MM.1S (cell line): ENCODE data around the gene KCNK7.
"Not testable (repeated sequence)": the region's sequence is repeated elsewhere in the genome, so short reads cannot be mapped to it uniquely, and the experiment has no call there.

Experiments
- DNase-seq: peaks from one replicate; pipeline ENCODE4 v3.0.0-alpha.2; 2015
- H2AFZ ChIP-seq: fragments of 300-600 bp; sonication (generic); 2 replicates; pipeline ENCODE4 v1.6.0; 2016; ENCODE audit warnings: antibody characterized with exemption, low read length
- H3F3A ChIP-seq: fragments of 300-600 bp; sonication (generic); 2 replicates; pipeline ENCODE4 v1.6.1; 2016; ENCODE audit warnings: mild to moderate bottlenecking, antibody characterized with exemption, low read length, moderate library complexity, mixed read lengths; ENCODE audit not compliant: insufficient read depth
- H3K27ac ChIP-seq: fragments of 300-600 bp; sonication (generic); 2 replicates; pipeline ENCODE4 v1.5.1; 2016; ENCODE audit warnings: mild to moderate bottlenecking, low read length
- H3K27me3 ChIP-seq: fragments of 300-600 bp; sonication (generic); replicated peaks from 2 replicates; pipeline ENCODE4 v1.6.0; 2016; ENCODE audit warnings: low read length; ENCODE audit not compliant: insufficient read depth
- H3K36me3 ChIP-seq: fragments of 300-600 bp; sonication (generic); replicated peaks from 2 replicates; pipeline ENCODE4 v1.6.1; 2016; ENCODE audit warnings: mild to moderate bottlenecking, low read length, mixed read lengths; ENCODE audit not compliant: insufficient read depth
- H3K4me1 ChIP-seq: fragments of 300-600 bp; sonication (generic); 2 replicates; pipeline ENCODE4 v1.6.1; 2016; ENCODE audit warnings: low read length, mixed read lengths
- H3K4me2 ChIP-seq: fragments of 300-600 bp; sonication (generic); 2 replicates; pipeline ENCODE4 v1.6.0; 2016; ENCODE audit warnings: low read depth, low read length
- H3K4me3 ChIP-seq: fragments of 300-600 bp; sonication (generic); 2 replicates; pipeline ENCODE4 v1.5.1; 2016; ENCODE audit warnings: low read length, mixed read lengths
- H3K79me2 ChIP-seq: fragments of 300-600 bp; sonication (generic); 2 replicates; pipeline ENCODE4 v1.6.1; 2016; ENCODE audit warnings: mixed run types, low read length, mixed read lengths
- H3K9ac ChIP-seq: fragments of 300-600 bp; sonication (generic); 2 replicates; pipeline ENCODE4 v1.6.1; 2016; ENCODE audit warnings: low read length, mixed read lengths
- H3K9me2 ChIP-seq: fragments of 300-600 bp; sonication (generic); replicated peaks from 2 replicates; pipeline ENCODE4 v1.6.1; 2016; ENCODE audit warnings: mild to moderate bottlenecking, low read length, mixed read lengths; ENCODE audit not compliant: insufficient read depth
- H3K9me3 ChIP-seq: fragments of 300-600 bp; sonication (generic); replicated peaks from 2 replicates; pipeline ENCODE4 v1.6.1; 2016; ENCODE audit warnings: mild to moderate bottlenecking, low read length, mixed read lengths; ENCODE audit not compliant: insufficient read depth
- H4K20me1 ChIP-seq: fragments of 300-600 bp; sonication (generic); 2 replicates; pipeline ENCODE4 v1.6.1; 2016; ENCODE audit warnings: mild to moderate bottlenecking, low read length, moderate library complexity, mixed read lengths; ENCODE audit not compliant: insufficient read depth
- CTCF ChIP-seq: fragments of 300-600 bp; sonication (generic); IDR thresholded peaks from 2 replicates; pipeline ENCODE4 v1.5.1; 2016; ENCODE audit warnings: antibody characterized with exemption, low read length, mixed read lengths
- EZH2 ChIP-seq: fragments of 300-600 bp; sonication (generic); optimal IDR thresholded peaks from 2 replicates; pipeline ENCODE3; 2017; ENCODE audit warnings: low read depth, mild to moderate bottlenecking, antibody characterized with exemption, low read length, mixed read lengths
- EZH2phosphoT487 ChIP-seq: fragments of 300-600 bp; sonication (generic); IDR thresholded peaks from 2 replicates; pipeline ENCODE4 v1.6.1; 2018; ENCODE audit warnings: antibody characterized with exemption, low read length

The KCNK7 gene

GRCh38 chr11:65639623-65640482 is 44.3 kb upstream of the KCNK7 start:
- Histone ChIP-seq H3K4me3 (no peak overlapping the region), H3K36me3 (no peaks in the 10 kb centered on the region), H3K4me2 (no peak overlapping the region), H3K9ac (no peak overlapping the region), H3K9me2 (no peaks in the 10 kb centered on the region), H2AFZ (no peak overlapping the region), H4K20me1 (no peaks in the 10 kb centered on the region), H3K27ac (no peak overlapping the region), H3K79me2 (peaks cover 9% of the 10 kb centered on the region; the same call in 1 of the 2 replicates), H3K9me3 (no peaks in the 10 kb centered on the region), H3F3A (peaks cover 14% of the 10 kb centered on the region), H3K4me1 (peaks cover 9% of the 10 kb centered on the region), H3K27me3 (no peaks in the 10 kb centered on the region)
- no peak for TF ChIP-seq CTCF
- no peak for TF ChIP-seq EZH2phosphoT487
- TF ChIP-seq EZH2, result no peak
- DNase-seq, result no peak

GRCh38 chr11:65639228-65639597 is 43.6 kb upstream of the KCNK7 start:
- H3K9ac ChIP-seq, H3K4me3 ChIP-seq, H3K9me3 ChIP-seq, H3K27ac ChIP-seq, DNase-seq, H2AFZ ChIP-seq, H4K20me1 ChIP-seq, H3K4me1 ChIP-seq, H3K4me2 ChIP-seq, H3K9me2 ChIP-seq, H3K27me3 ChIP-seq, H3K36me3 ChIP-seq, H3K79me2 ChIP-seq: not testable (repeated sequence)
- H3F3A ChIP-seq, result peaks cover 14% of the 10 kb centered on the region

GRCh38 chr11:65637794-65638419 is 42.3 kb upstream of the KCNK7 start, which contains the start of gene SIPA1:
TSS of gene SIPA1 (plus strand) at chr11:65638101. CDS start at chr11:65640922, 2,821 bp downstream.
- peak; percentile 71 for DNase-seq
- Histone ChIP-seq H3K36me3 (no peaks in the 10 kb centered on the region), H3K9ac (peak within 1 kb of the TSS; percentile 75), H2AFZ (peak within 1 kb of the TSS; percentile 66), H3K9me2 (no peaks in the 10 kb centered on the region), H3K4me1 (peaks cover 9% of the 10 kb centered on the region), H3K4me3 (peak within 1 kb of the TSS; percentile 82), H3K27me3 (no peaks in the 10 kb centered on the region), H3K9me3 (no peaks in the 10 kb centered on the region), H3F3A (peaks cover 14% of the 10 kb centered on the region), H4K20me1 (no peaks in the 10 kb centered on the region), H3K79me2 (peaks cover 9% of the 10 kb centered on the region; the same call in 1 of the 2 replicates), H3K27ac (peak within 1 kb of the TSS; percentile 49; the same call in 1 of the 2 replicates), H3K4me2 (peak within 1 kb of the TSS; percentile 97)
- TF ChIP-seq CTCF (0 out of 2 replicates have a peak, but pooled peaks have one; percentile 13), EZH2phosphoT487 (no peak), EZH2 (no peak)
